GM21526 (cell line): ENCODE results near the gene CNN2.

ENCODE experiments used
- ATAC-seq: cut with Tn5 transposase; IDR thresholded peaks from one replicate; pipeline ENCODE4 v1.9.1; 2021; ENCODE audit warnings: moderate library complexity; ENCODE audit not compliant: unreplicated experiment, low FRiP score

The CNN2 gene

GRCh38 chr19:1063030-1063908 lies 36.9 kb downstream of the CNN2 start:
- ATAC-seq, result no peak

- no peak for ATAC-seq
These were observed 37.7 kb downstream of the CNN2 start for GRCh38 chr19:1063909-1064660.

GRCh38 chr19:1064661-1065605 lies 38.5 kb downstream of the CNN2 start:
- no peak for ATAC-seq

DNA sequence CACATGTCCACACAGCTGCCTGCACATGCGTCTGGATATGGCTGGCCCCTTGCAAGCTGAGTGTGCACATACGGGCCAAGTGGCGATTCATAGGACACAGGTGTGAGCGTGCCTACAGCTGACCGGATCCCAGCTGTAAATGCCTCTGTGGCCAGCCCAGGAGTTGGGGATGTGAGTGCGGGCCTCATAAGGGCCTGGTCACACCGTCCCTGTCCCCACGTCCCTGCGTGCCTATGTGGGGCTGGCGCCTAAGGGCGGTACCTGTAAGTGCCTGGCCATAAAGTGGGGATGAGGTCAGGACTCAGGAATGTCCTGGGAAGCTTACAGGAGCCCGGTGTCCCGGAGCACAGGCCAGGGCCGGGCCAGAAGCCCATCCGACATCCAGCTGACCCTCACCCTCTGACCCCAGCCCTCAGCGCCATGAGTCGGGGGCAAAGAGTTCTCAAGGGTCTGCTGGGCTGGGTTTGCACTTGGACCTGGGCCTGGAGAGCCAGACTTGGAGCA lies 39.2 kb downstream of the CNN2 start:
- ATAC-seq, result no peak

- ATAC-seq, result no peak
These were observed 39.9 kb downstream of the CNN2 start for GRCh38 chr19:1066251-1066747.

- no peak for ATAC-seq
These were observed 40.4 kb downstream of the CNN2 start, which contains the start of gene ARHGAP45 for GRCh38 chr19:1066748-1067340. ARHGAP45 (plus strand) TSS chr19:1067167; CDS start chr19:1067406, 239 bp downstream.

- no peak for ATAC-seq
These were observed 41.0 kb downstream of the CNN2 start for GRCh38 chr19:1067341-1067957.

DNA sequence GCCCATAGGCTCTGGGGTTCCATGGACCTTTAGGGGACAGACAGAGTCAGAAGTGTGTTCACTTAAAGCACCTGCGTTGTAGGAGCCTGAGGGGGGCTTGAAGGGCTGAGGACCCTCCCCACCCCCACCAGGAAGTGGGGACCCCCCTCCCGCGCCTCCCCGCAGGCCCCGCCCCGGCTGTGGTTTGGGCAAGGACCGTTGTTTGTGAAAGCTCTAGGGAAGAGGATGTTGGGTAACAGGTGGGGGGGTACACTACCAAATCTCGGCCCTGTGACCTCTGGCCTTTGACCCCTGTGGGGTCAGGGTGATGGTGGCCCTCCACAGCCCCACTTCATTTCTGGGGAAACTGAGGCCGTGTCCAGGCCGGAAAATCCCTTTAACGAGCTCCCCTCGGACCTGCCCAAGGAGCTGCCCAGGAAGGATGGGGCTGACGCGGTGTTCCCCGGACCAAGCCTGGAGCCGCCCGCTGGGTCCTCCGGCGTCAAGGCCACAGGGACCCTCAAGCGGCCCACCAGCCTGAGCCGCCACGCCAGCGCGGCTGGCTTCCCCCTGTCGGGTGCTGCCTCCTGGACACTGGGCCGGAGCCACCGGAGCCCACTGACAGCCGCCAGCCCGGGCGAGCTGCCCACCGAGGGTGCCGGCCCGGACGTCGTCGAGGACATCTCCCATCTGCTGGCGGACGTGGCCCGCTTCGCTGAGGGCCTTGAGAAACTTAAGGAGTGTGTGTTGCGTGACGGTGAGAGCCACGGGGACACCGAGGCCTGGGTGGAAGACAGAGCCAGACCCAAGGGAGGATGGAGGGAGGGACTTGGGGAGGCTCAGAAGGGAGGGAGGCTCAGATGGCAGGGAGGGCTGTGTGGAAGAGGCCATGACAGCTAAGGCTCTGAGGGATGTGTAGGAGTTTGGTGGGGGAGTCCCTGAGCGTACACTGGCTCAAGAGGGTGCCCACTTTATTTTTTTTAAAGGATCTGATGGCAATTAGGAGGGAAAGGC lies 41.9 kb downstream of the CNN2 start:
- no peak for ATAC-seq

DNA sequence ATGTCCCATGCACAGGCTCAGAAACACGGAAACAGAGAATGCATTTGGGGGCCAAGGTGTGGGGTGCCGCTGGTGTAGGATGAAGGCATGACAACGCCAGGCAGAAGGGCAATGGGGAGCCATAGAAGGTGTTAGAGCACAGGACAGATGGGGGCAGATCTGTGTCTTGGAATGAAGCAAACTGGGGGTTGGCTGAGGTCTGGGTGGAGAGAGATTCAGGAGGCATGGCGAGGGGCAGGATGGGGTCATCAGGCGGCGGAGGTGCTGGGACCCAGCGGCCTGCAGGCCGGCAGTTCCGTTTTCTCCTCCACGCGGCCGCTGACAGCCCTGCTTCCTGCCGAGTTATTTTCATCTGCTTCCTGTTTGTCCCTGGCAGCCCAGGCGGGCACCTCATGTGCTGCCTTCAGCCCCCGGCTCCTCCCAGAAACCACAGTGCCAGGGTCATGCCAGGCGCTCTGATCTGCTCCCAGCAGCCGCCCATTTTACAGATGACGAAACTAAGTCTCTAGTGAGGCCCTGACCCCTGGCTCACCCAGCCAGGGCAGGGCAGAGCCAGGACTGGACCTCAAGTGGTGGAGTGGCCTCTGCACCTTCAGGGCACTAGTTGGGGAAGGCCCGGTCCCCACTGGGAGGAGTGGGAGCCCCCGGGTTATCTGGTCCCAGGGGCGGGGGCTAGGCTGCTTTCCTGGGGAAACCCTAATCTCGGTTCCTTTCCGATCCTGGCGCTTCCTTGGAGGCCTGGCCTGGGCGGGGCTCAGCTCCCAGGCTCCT lies 42.8 kb downstream of the CNN2 start:
- no peak for ATAC-seq

- no peak for ATAC-seq
These were observed 44.1 kb downstream of the CNN2 start for GRCh38 chr19:1070576-1070930.

DNA sequence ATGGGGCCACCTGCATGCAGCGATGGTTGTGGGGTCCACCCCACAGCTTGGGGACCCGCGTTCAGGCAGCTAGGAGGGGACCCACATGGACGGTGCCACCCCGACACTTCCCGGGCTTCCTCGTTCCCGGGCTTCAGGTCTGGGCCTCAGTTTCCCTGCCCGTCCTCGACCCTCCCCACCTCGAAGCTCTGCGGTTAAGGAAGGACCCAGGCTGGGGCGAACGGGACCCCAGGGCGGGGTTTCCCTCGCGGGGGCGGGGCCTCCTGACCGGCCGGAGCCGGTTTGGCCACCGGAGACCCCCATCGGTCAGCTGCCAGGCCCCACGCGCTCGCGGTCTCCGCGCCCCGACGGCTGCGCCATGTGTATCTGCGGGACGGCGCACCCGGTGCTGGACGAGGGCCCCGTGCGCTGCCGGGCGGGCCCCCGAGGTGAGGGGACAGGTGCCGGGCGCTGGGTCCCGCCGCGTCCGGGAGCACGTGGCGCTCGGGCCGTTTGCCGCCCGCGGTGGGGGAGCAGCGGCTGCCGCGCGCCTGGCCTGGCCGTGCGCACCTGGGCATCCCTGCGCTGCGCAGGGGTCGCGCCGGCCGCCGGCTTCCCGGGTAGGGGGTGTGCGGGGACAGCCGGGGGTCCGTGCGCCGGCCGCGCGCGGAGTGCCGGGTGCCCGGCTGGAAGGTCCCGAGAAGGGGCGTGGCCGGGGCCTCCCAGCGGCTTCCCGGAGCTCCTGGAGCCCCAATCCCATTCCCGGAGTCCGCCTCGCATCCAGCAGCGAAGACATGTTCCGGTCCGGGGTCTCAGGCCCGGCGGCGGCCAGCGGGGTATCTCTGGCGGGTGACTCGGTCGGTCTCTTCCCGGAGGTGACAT lies 44.8 kb downstream of the CNN2 start:
- ATAC-seq, result no peak

GRCh38 chr19:1072371-1073015 lies 46.1 kb downstream of the CNN2 start:
- ATAC-seq, result no peak

DNA sequence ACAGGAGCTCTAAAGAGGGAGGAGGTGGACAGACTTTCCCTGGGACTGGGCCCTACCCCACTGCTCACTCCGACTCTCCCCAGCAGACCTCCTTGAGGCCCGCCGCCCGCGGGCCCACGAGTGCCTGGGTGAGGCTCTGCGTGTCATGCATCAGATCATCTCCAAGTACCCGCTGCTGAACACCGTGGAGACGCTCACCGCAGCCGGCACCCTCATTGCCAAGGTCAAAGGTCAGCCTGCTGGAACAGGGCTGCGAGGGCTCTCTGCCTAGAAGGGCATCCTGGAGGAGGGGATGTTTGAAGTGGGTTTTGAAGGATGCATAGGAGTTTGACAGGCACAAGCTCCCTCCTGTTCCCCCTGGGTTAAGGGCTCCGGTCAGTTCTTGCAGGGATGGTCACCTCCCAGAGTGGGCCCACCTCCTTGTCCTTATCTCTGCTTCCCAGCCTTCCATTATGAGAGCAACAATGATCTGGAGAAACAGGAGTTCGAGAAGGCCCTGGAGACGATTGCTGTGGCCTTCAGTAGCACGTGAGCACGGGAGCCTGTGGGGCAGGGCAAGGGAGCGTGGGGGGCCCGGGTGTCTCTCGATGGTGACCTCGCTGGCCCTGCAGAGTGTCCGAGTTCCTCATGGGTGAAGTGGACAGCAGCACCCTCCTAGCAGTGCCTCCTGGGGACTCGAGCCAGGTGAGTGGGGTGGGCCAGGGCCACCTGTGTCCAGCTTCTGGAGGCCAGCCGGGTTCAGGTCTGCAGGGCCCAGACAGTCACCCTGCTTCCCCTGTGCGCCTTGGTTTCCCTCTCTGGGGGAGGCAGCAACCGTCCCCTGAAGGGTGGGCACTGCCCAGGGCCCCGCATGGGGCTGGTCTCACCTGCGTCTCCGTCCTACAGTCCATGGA lies 46.9 kb downstream of the CNN2 start:
- no peak for ATAC-seq

DNA sequence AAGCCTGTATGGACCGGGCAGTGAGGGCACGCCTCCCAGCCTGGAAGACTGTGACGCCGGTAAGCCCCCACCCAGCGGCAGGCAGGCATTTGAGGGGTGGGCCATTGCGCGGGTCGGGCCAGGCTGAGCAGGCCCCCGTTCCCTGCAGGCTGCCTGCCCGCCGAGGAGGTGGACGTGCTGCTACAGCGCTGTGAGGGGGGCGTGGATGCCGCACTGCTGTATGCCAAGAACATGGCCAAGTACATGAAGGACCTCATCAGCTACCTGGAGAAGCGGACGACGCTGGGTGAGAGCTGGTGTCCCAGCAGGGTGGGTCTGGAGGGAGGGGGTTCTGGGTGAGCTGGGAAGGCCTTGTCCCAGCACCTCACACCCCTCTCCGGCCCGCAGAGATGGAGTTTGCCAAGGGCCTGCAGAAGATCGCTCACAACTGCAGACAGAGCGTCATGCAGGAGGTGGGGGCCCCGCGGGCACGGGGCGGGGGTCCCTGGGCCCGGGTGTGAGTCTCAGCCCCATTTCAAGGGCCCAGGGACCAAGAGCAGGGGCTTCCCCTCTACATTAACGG lies 47.6 kb downstream of the CNN2 start:
- no peak for ATAC-seq
